Karpas-422 (cell line): ENCODE measurements around the gene FAAP24. TPM values are rescaled to one million over a fixed set of nuclear protein-coding genes. Genes with fewer than 3 reads are reported as not detected.
"Not testable (repeated sequence)": the region's sequence is repeated elsewhere in the genome, so short reads cannot be mapped to it uniquely, and the experiment has no call there.

Experiments used
- DNase-seq: peaks from one replicate; pipeline ENCODE4 v3.0.0-alpha.2; 2015
- H2AFZ ChIP-seq: fragments of 200-600 bp; sonication (generic); 2 replicates; pipeline ENCODE4 v1.6.1; 2014; ENCODE audit warnings: antibody characterized with exemption, low read length, mixed read lengths
- H3K27ac ChIP-seq: fragments of 200-600 bp; sonication (generic); 2 replicates; pipeline ENCODE4 v1.5.1; 2014; ENCODE audit warnings: mild to moderate bottlenecking, low read length, moderate library complexity
- H3K27me3 ChIP-seq: fragments of 200-600 bp; sonication (generic); 2 replicates; pipeline ENCODE4 v1.6.1; 2014; ENCODE audit warnings: low read length, mixed read lengths
- H3K36me3 ChIP-seq: fragments of 200-600 bp; sonication (generic); 2 replicates; pipeline ENCODE4 v1.6.1; 2014; ENCODE audit warnings: low read length, mixed read lengths; ENCODE audit not compliant: insufficient read depth
- H3K4me1 ChIP-seq: fragments of 200-600 bp; sonication (generic); 2 replicates; pipeline ENCODE4 v1.6.1; 2014; ENCODE audit warnings: mild to moderate bottlenecking, low read length, mixed read lengths
- H3K4me2 ChIP-seq: fragments of 200-600 bp; sonication (generic); 2 replicates; pipeline ENCODE4 v1.6.1; 2014; ENCODE audit warnings: low read length, low read depth, mild to moderate bottlenecking; ENCODE audit not compliant: poor library complexity, severe bottlenecking
- H3K4me3 ChIP-seq: fragments of 200-600 bp; sonication (generic); 2 replicates; pipeline ENCODE4 v1.5.1; 2014; ENCODE audit warnings: mild to moderate bottlenecking, antibody characterized with exemption, low read length, mixed read lengths
- H3K79me2 ChIP-seq: fragments of 200-600 bp; sonication (generic); 2 replicates; pipeline ENCODE4 v1.6.1; 2014; ENCODE audit warnings: mild to moderate bottlenecking, low read length, mixed read lengths
- H3K9ac ChIP-seq: fragments of 200-600 bp; sonication (generic); 2 replicates; pipeline ENCODE4 v1.6.0; 2014; ENCODE audit warnings: low read length
- H3K9me2 ChIP-seq: fragments of 200-600 bp; sonication (generic), shearing (Covaris generic); replicated peaks from 2 replicates; pipeline ENCODE4 v1.6.0; 2014; ENCODE audit warnings: mild to moderate bottlenecking, low read length, moderate library complexity; ENCODE audit not compliant: insufficient read depth
- H3K9me3 ChIP-seq: fragments of 300-700, 200-600 bp; sonication (generic); 2 replicates; pipeline ENCODE4 v1.6.1; 2014; ENCODE audit warnings: low read length, mixed read lengths
- H4K20me1 ChIP-seq: fragments of 200-600 bp; sonication (generic); 2 replicates; pipeline ENCODE4 v1.6.1; 2014; ENCODE audit warnings: mild to moderate bottlenecking, antibody characterized with exemption, low read length, low read depth; ENCODE audit not compliant: insufficient read depth
- total RNA-seq: library from RNA; depleted of rRNA; stranded (reverse); fragments of >200 nt; shearing (Covaris generic); gene quantifications from 2 replicates; pipeline ENCODE4 v1.2.3, GENCODE V29; 2014; ENCODE audit warnings: low replicate concordance

Gene FAAP24
- total RNA-seq, 1 experiment from 2014 or later = 4.4 TPM

GRCh38 chr19:33002126-33002865, 30.3 kb downstream of the FAAP24 start:
- not testable (repeated sequence) for H3K4me2 ChIP-seq, H4K20me1 ChIP-seq, H3K9me3 ChIP-seq, H3K79me2 ChIP-seq, H3K27me3 ChIP-seq, DNase-seq, H3K4me3 ChIP-seq, H3K36me3 ChIP-seq, H3K9me2 ChIP-seq, H3K9ac ChIP-seq, H2AFZ ChIP-seq, H3K4me1 ChIP-seq, H3K27ac ChIP-seq

GRCh38 chr19:33003424-33004024, 31.5 kb downstream of the FAAP24 start:
- not testable (repeated sequence) for H3K9ac ChIP-seq, H4K20me1 ChIP-seq, H3K9me2 ChIP-seq, H3K9me3 ChIP-seq, H3K4me3 ChIP-seq, H3K4me1 ChIP-seq, H3K27me3 ChIP-seq, H3K4me2 ChIP-seq, H2AFZ ChIP-seq, H3K79me2 ChIP-seq, H3K27ac ChIP-seq, H3K36me3 ChIP-seq, DNase-seq

- Histone ChIP-seq H2AFZ (no peak overlapping the region), H3K4me2 (no peak overlapping the region), H3K27me3 (no peaks in the 10 kb centered on the region), H3K9me3 (no peaks in the 10 kb centered on the region), H3K9ac (no peak overlapping the region), H3K36me3 (no peaks in the 10 kb centered on the region), H3K9me2 (no peaks in the 10 kb centered on the region), H3K4me1 (no peaks in the 10 kb centered on the region), H3K27ac (no peak overlapping the region), H4K20me1 (no peaks in the 10 kb centered on the region), H3K4me3 (no peak overlapping the region), H3K79me2 (no peaks in the 10 kb centered on the region)
- DNase-seq = no peak
Measured at GRCh38 chr19:33005440-33005839, 33.4 kb downstream of the FAAP24 start.

DNA sequence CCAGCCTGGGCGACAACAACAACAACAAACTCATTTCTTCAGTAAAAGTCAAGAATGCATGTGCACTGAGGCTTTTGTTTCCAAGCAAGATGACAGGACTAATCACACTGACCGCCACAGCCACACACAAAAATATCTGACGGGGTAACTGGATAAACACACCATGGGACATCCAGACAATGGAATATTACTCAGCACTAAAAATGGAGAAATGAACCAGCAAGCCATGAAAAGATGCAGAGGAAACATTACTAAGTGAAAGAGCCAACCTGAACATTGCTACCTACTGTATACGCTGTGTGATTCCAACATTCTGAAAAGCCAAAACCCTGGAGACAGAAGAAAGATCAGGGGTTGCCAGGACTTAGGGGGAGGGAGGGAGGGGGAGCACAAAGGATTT, 36.7 kb downstream of the FAAP24 start:
- Histone ChIP-seq H3K9ac (no peak overlapping the region), H3K4me2 (no peak overlapping the region), H3K9me2 (no peaks in the 10 kb centered on the region), H4K20me1 (no peaks in the 10 kb centered on the region), H3K9me3 (no peaks in the 10 kb centered on the region), H2AFZ (no peak overlapping the region), H3K27me3 (no peaks in the 10 kb centered on the region), H3K79me2 (no peaks in the 10 kb centered on the region), H3K4me1 (no peaks in the 10 kb centered on the region), H3K4me3 (no peak overlapping the region), H3K36me3 (no peaks in the 10 kb centered on the region), H3K27ac (no peak overlapping the region)
- no peak for DNase-seq

DNA sequence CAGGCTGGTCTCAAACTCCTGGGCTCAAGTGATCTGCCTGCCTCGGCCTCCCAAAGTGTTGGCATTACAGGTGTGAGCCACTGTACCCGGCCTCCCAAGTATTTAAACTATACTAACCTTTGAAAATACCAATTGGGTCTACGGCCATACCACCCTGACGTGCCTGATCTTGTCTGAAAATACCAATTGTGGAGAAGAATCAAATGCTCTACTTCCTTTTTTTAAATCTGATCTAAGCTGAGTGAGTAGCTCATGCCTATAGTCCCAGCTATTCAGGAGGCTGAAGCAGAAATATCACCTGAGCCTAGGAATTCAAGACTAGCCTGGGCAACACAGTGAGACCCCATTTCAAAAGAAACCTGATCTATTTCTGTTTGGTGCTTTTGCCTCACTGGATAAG, 38.8 kb downstream of the FAAP24 start:
- DNase-seq, H4K20me1 ChIP-seq, H3K9me3 ChIP-seq, H3K27me3 ChIP-seq, H2AFZ ChIP-seq, H3K9ac ChIP-seq, H3K36me3 ChIP-seq, H3K4me3 ChIP-seq, H3K27ac ChIP-seq, H3K4me2 ChIP-seq, H3K9me2 ChIP-seq, H3K4me1 ChIP-seq, H3K79me2 ChIP-seq: not testable (repeated sequence)

GRCh38 chr19:33022472-33023116, 50.6 kb downstream of the FAAP24 start:
- no peak overlapping the region for H2AFZ ChIP-seq
- no peak overlapping the region for H3K9ac ChIP-seq
- H3K4me2 ChIP-seq = no peak overlapping the region
- H4K20me1 ChIP-seq = no peaks in the 10 kb centered on the region
- no peaks in the 10 kb centered on the region for H3K36me3 ChIP-seq
- H3K9me3 ChIP-seq = no peaks in the 10 kb centered on the region
- no peaks in the 10 kb centered on the region for H3K79me2 ChIP-seq
- H3K4me1 ChIP-seq = no peaks in the 10 kb centered on the region
- no peaks in the 10 kb centered on the region for H3K27me3 ChIP-seq
- no peak overlapping the region for H3K4me3 ChIP-seq
- no peaks in the 10 kb centered on the region for H3K9me2 ChIP-seq
- H3K27ac ChIP-seq = no peak overlapping the region
- DNase-seq = no peak

- no peak overlapping the region for H3K4me2 ChIP-seq
- H3K4me1 ChIP-seq = no peaks in the 10 kb centered on the region
- H3K27me3 ChIP-seq = no peaks in the 10 kb centered on the region
- no peaks in the 10 kb centered on the region for H4K20me1 ChIP-seq
- DNase-seq = no peak
- H3K9ac ChIP-seq = no peak overlapping the region
- H3K9me2 ChIP-seq = no peaks in the 10 kb centered on the region
- no peaks in the 10 kb centered on the region for H3K36me3 ChIP-seq
- H2AFZ ChIP-seq = no peak overlapping the region
- no peak overlapping the region for H3K4me3 ChIP-seq
- H3K79me2 ChIP-seq = no peaks in the 10 kb centered on the region
- no peaks in the 10 kb centered on the region for H3K9me3 ChIP-seq
- H3K27ac ChIP-seq = no peak overlapping the region
Measured at GRCh38 chr19:33024398-33024797, 52.4 kb downstream of the FAAP24 start.

DNA sequence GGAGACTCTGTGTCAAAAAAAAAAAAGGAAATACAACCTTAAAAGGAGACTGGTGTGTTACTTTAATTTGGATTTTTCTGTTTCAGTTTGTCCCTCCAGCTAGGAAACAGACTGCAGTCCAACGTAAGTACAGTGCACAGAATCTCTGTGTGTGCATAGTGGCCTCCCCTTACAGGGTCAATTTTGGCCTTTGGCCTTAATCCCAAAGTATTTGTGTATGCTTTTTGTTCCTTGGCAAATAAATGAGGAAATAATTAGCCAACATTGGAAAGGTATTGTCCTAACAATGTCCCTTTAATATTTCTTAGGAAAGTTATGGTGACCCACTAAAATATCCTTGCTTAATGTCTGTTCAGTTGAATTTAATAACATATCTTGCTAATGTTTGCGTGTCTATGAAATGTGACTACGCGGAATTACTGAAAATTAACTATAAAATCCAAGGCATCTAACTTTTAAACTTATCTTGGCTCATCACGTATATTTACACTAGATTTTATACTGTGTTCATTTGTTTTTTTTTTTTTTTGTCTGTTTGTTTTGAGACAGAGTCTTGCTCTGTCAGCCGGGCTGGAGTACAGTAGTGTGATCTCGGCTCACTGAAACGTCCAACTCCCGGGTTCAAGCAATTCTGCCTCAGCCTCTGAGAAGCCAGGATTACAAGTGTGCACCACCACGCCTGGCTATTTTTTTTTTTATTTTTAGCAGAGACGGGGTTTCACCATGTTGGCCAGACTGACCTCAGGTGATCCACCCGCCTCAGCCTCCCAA, 53.6 kb downstream of the FAAP24 start:
- not testable (repeated sequence) for H3K4me3 ChIP-seq, H3K79me2 ChIP-seq, H3K9me2 ChIP-seq, H3K4me1 ChIP-seq, H4K20me1 ChIP-seq, DNase-seq, H3K9ac ChIP-seq, H3K27ac ChIP-seq, H3K36me3 ChIP-seq, H3K9me3 ChIP-seq, H3K4me2 ChIP-seq, H2AFZ ChIP-seq, H3K27me3 ChIP-seq
